H1 (cell line): ENCODE data around the gene TMEM45B. TPM values are rescaled to one million over a fixed set of nuclear protein-coding genes. Genes with fewer than 3 reads are reported as not detected.

Experiments used
- CTCF ChIA-PET: fragments of 300-600 bp; sonication (Branson Sonifier 250); formaldehyde crosslinking; loops from one replicate; lab custom pipeline; 2021; ENCODE audit not compliant: partially characterized antibody; lab: Charles Lee
- POLR2A ChIA-PET: fragments of 300-600 bp; sonication (Branson Sonifier 250); formaldehyde crosslinking; loops from one replicate; lab custom pipeline; 2021; ENCODE audit warnings: inconsistent platforms; ENCODE audit not compliant: partially characterized antibody; lab: Charles Lee
- DNase-seq, 2 experiments: peaks; one replicate each; pipeline versions ENCODE4 v3.0.0 to v3.0.0-alpha.2; 2010 to 2022; ENCODE audit warnings: low spot score in 2 of 2, low read depth in 1 of 2, mixed read lengths in 1 of 2
- FAIRE-seq: peaks from 2 replicates; lab custom pipeline; 2011; peaks lifted over from hg19 to GRCh38; lab: Jason Lieb, UNC
- H2AFZ ChIP-seq: 2 replicates; pipeline ENCODE4 v1.8.1; 2012; ENCODE audit warnings: low read length, inconsistent platforms
- H2AK5ac ChIP-seq: 2 replicates; pipeline ENCODE4 v1.6.1; 2013; ENCODE audit warnings: low read depth, low read length
- H2BK120ac ChIP-seq: replicated peaks from 2 replicates; pipeline ENCODE3; 2013; ENCODE audit warnings: low read depth, low read length, inconsistent platforms
- H2BK12ac ChIP-seq: 2 replicates; pipeline ENCODE4 v1.6.1; 2013; ENCODE audit warnings: low read depth, low read length
- H2BK15ac ChIP-seq: 2 replicates; pipeline ENCODE4 v1.6.1; 2013; ENCODE audit warnings: low read length
- H2BK20ac ChIP-seq: 2 replicates; pipeline ENCODE4 v1.6.1; 2013; ENCODE audit warnings: low read length
- H2BK5ac ChIP-seq: 2 replicates; pipeline ENCODE4 v1.6.1; 2013; ENCODE audit warnings: low read depth, low read length
- H3K14ac ChIP-seq: 2 replicates; pipeline ENCODE4 v1.6.1; 2013; ENCODE audit warnings: inconsistent platforms; ENCODE audit not compliant: insufficient read length
- H3K18ac ChIP-seq: 2 replicates; pipeline ENCODE4 v1.6.1; 2013; ENCODE audit warnings: low read length; ENCODE audit errors: extremely low read depth
- H3K23ac ChIP-seq: 2 replicates; pipeline ENCODE4 v1.6.1; 2013; ENCODE audit warnings: inconsistent platforms; ENCODE audit not compliant: insufficient read length
- H3K23me2 ChIP-seq: 2 replicates; pipeline ENCODE4 v1.6.1; 2013; ENCODE audit warnings: low read depth, low read length
- H3K27ac ChIP-seq: 2 replicates; pipeline ENCODE4 v1.6.1; 2011; ENCODE audit warnings: low read depth, low read length, inconsistent platforms
- H3K27me3 ChIP-seq, 4 experiments: replicated peaks in 1 of 4; 1 replicate in 1 of 4; 2 replicates in 3 of 4; pipeline versions ENCODE4 v1.6.1 to v1.8.1; 2011 to 2013; ENCODE audit warnings: low read length in 3 of 4, mild to moderate bottlenecking in 3 of 4, inconsistent platforms in 2 of 4, mixed read lengths in 2 of 4, moderate library complexity in 1 of 4; ENCODE audit not compliant: control insufficient read depth in 3 of 4, insufficient read depth in 3 of 4; ENCODE audit errors: extremely low read depth in 1 of 4
- H3K36me3 ChIP-seq, 4 experiments: 2 replicates each; pipeline versions ENCODE4 v1.6.1 to v1.8.1; 2011 to 2013; ENCODE audit warnings: mild to moderate bottlenecking in 4 of 4, low read length in 3 of 4, moderate library complexity in 2 of 4, control low read depth in 1 of 4, inconsistent platforms in 1 of 4; ENCODE audit not compliant: insufficient read depth in 4 of 4, control insufficient read depth in 2 of 4
- H3K4ac ChIP-seq: replicated peaks from 2 replicates; pipeline ENCODE3; 2013; ENCODE audit warnings: low read length, low read depth, mixed read lengths, inconsistent platforms; ENCODE audit not compliant: insufficient read length
- H3K4me1 ChIP-seq, 4 experiments: replicated peaks in 1 of 4; 1 replicate in 1 of 4; 2 replicates in 3 of 4; pipeline versions ENCODE4 v1.6.1 to v1.8.1; 2011 to 2013; ENCODE audit warnings: low read length in 3 of 4, inconsistent platforms in 2 of 4, mixed read lengths in 1 of 4; ENCODE audit not compliant: insufficient read depth in 4 of 4, control insufficient read depth in 3 of 4
- H3K4me2 ChIP-seq, 2 experiments: 2 replicates each; pipeline versions ENCODE4 v1.6.1 to v1.8.1; 2011 to 2013; ENCODE audit warnings: low read depth in 2 of 2, low read length in 2 of 2, control low read depth in 1 of 2, inconsistent platforms in 1 of 2, mild to moderate bottlenecking in 1 of 2; ENCODE audit not compliant: insufficient read depth in 1 of 2
- H3K4me3 ChIP-seq, 4 experiments: fragments of 200-600, 300-600 bp in 1 of 4; sonication (generic), shearing (Covaris generic), sonication (Bioruptor Twin) in 1 of 4; 2 replicates each; pipeline versions ENCODE4 v1.5.1 to v1.8.1; 2011 to 2016; ENCODE audit warnings: low read length in 4 of 4, low read depth in 3 of 4, control low read depth in 2 of 4, inconsistent platforms in 2 of 4, mild to moderate bottlenecking in 2 of 4, mixed read lengths in 1 of 4, moderate library complexity in 1 of 4; ENCODE audit not compliant: insufficient read depth in 2 of 4; ENCODE audit errors: extremely low read depth in 1 of 4
- H3K56ac ChIP-seq: replicated peaks from 2 replicates; pipeline ENCODE3; 2013; ENCODE audit warnings: low read depth, mild to moderate bottlenecking, mixed read lengths, low read length, inconsistent platforms; ENCODE audit not compliant: insufficient read length
- H3K79me1 ChIP-seq: 2 replicates; pipeline ENCODE4 v1.6.1; 2013; ENCODE audit warnings: low read depth, low read length, control low read depth
- H3K79me2 ChIP-seq, 2 experiments: 2 replicates each; pipeline versions ENCODE4 v1.6.1 to v1.8.1; 2012 to 2013; ENCODE audit warnings: low read length in 2 of 2, mild to moderate bottlenecking in 2 of 2, inconsistent platforms in 1 of 2; ENCODE audit not compliant: insufficient read depth in 2 of 2, control insufficient read depth in 1 of 2
- H3K9ac ChIP-seq, 4 experiments: replicated peaks in 1 of 4; 1 replicate in 1 of 4; 2 replicates in 3 of 4; pipeline versions ENCODE4 v1.6.1 to v1.8.1; 2011 to 2013; ENCODE audit warnings: low read depth in 3 of 4, low read length in 3 of 4, control low read depth in 2 of 4, mild to moderate bottlenecking in 2 of 4, moderate library complexity in 2 of 4, inconsistent platforms in 1 of 4; ENCODE audit errors: extremely low read depth in 1 of 4
- H3K9me3 ChIP-seq, 2 experiments: 2 replicates each; pipeline versions ENCODE4 v1.6.1 to v1.8.1; 2012 to 2013; ENCODE audit warnings: mild to moderate bottlenecking in 2 of 2, moderate library complexity in 2 of 2, control low read depth in 1 of 2, inconsistent platforms in 1 of 2, low read depth in 1 of 2, low read length in 1 of 2, mixed read lengths in 1 of 2; ENCODE audit not compliant: insufficient read depth in 2 of 2
- H4K20me1 ChIP-seq, 2 experiments: replicated peaks in 1 of 2; 2 replicates each; pipeline versions ENCODE3 to v1.8.1; 2011 to 2013; ENCODE audit warnings: inconsistent platforms in 2 of 2, low read length in 2 of 2, mild to moderate bottlenecking in 1 of 2; ENCODE audit not compliant: insufficient read depth in 2 of 2, control insufficient read depth in 1 of 2
- H4K5ac ChIP-seq: 2 replicates; pipeline ENCODE4 v1.6.1; 2013; ENCODE audit warnings: low read length, low read depth, mixed read lengths, inconsistent platforms; ENCODE audit not compliant: insufficient read length
- H4K8ac ChIP-seq: 2 replicates; pipeline ENCODE4 v1.8.0; 2013; ENCODE audit warnings: mild to moderate bottlenecking, moderate library complexity, low read length, inconsistent platforms; ENCODE audit not compliant: insufficient read depth; ENCODE audit errors: extremely low read depth
- H4K91ac ChIP-seq: replicated peaks from 2 replicates; pipeline ENCODE3; 2013; ENCODE audit warnings: low read length, mixed read lengths, inconsistent platforms; ENCODE audit not compliant: insufficient read length
- BACH1 ChIP-seq: IDR thresholded peaks from 2 replicates; pipeline ENCODE4 v1.6.1; 2012; ENCODE audit warnings: low read length, improper control_type of control experiment
- CEBPB ChIP-seq: IDR thresholded peaks from 2 replicates; pipeline ENCODE4 v1.6.1; 2012; ENCODE audit warnings: low read depth, low read length
- EZH2 ChIP-seq: fragments of 200-600 bp; sonication (generic); IDR thresholded peaks from 2 replicates; pipeline ENCODE4 v1.7.1; 2012; ENCODE audit warnings: low read depth, mild to moderate bottlenecking, moderate library complexity, low read length, inconsistent platforms; ENCODE audit not compliant: severe bottlenecking
- FOSL1 ChIP-seq: IDR thresholded peaks from 2 replicates; pipeline ENCODE4 v1.6.1; 2011; ENCODE audit warnings: mild to moderate bottlenecking, low read depth, low read length, moderate library complexity; ENCODE audit not compliant: insufficient read depth
- JUND ChIP-seq: IDR thresholded peaks from 2 replicates; pipeline ENCODE4 v1.6.1; 2011; ENCODE audit warnings: mild to moderate bottlenecking, improper control_type of control experiment, low read length
- KDM1A ChIP-seq: fragments of 200-600, 300-600 bp; sonication (generic); IDR thresholded peaks from 2 replicates; pipeline ENCODE4 v1.7.1; 2016; ENCODE audit warnings: mild to moderate bottlenecking, low read length, borderline replicate concordance
- RFX5 ChIP-seq: IDR thresholded peaks from 2 replicates; pipeline ENCODE4 v1.6.1; 2011; ENCODE audit warnings: low read depth, low read length, improper control_type of control experiment, borderline replicate concordance
- SP1 ChIP-seq: IDR thresholded peaks from 2 replicates; pipeline ENCODE4 v1.6.1; 2011; ENCODE audit warnings: low read depth, low read length
- SP4 ChIP-seq: IDR thresholded peaks from 2 replicates; pipeline ENCODE4 v1.6.1; 2012; ENCODE audit warnings: low read length, inconsistent platforms
- TCF12 ChIP-seq: IDR thresholded peaks from 2 replicates; pipeline ENCODE4 v1.6.1; 2011; ENCODE audit warnings: low read depth, mild to moderate bottlenecking, low read length
- WGBS, 2 experiments: shearing (Covaris generic) in 1 of 2; methylation state at CpG; one replicate each; pipeline versions ENCODE4 v1.1.6 to v1.1.7; 2013 to 2015; ENCODE audit warnings: low lambda C conversion rate in 2 of 2, mixed read lengths in 2 of 2, inconsistent platforms in 1 of 2, low coverage in 1 of 2, missing lambda C conversion rate in 1 of 2; ENCODE audit not compliant: insufficient replicate concordance in 2 of 2, insufficient coverage in 1 of 2, insufficient read length in 1 of 2; ENCODE audit errors: extremely low coverage in 1 of 2, missing lambda C conversion rate in 1 of 2; 5-methylcytosine and 5-hydroxymethylcytosine counted together
- polyA plus RNA-seq, 7 experiments: library from polyadenylated mRNA; depleted of rRNA in 3 of 7; stranded (reverse) in 5 of 7; unstranded in 2 of 7; fragments of >200 nt in 5 of 7; fragments of 200-250 nt in 2 of 7; gene quantifications; 1 replicate in 5 of 7; 2 replicates in 1 of 7; 4 replicates in 1 of 7; pipeline versions ENCODE4 v1.2.1 to v1.2.3, GENCODE V29; 2011 to 2013; ENCODE audit warnings: missing spikeins in 2 of 7, mixed read lengths in 2 of 7
- total RNA-seq: library from RNA; stranded (reverse); fragmentation: NEBNext Ultra II Directional; extraction: Animal tissue kit (Norgen Biotek cat#: 25700); gene quantifications from 2 replicates; pipeline ENCODE4 v1.2.1, GENCODE V29; 2021

TMEM45B gene
- total and polyA plus RNA-seq, 2 of the 8 experiments (the other 6 are each of a cell fraction or from before 2014, with no cell fraction given): 0.23 TPM; not detected in 1

DNA sequence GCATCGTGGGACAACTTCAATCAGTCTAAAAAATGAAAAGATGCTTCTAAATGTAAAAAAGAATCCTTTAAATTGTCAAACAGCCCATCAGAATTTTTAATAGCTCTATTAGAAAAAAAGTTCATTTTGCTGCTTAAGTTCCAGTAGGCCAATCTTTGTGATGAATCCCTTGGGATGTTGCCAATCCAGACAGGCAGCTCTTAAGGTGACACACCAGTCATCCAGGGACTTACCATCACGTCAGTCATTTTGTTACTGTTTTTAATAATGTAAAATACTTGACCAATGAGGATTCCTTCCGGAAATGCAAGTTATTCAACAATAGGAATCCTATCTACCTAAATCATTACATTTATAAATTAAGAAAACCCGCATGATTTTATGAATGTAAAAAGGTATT lies 47.8 kb upstream of the TMEM45B start:
- Histone ChIP-seq H3K23me2 (no peaks in the 10 kb centered on the region), H3K23ac (no peak overlapping the region), H2BK15ac (no peak overlapping the region), H3K14ac (no peak overlapping the region), H3K27ac (no peak overlapping the region), H3K18ac (no peak overlapping the region), H2AK5ac (no peak overlapping the region), H3K4ac (no peak overlapping the region), H2BK120ac (no peak overlapping the region), H2AFZ (no peak overlapping the region), H4K20me1 (no peaks in the 10 kb centered on the region), H2BK5ac (no peak overlapping the region), H4K91ac (no peak overlapping the region), H3K56ac (no peak overlapping the region), H3K4me3 (no peak overlapping the region), H3K4me2 (no peak overlapping the region), H3K27me3 (no peaks in the 10 kb centered on the region), H4K5ac (no peak overlapping the region), H3K79me2 (no peaks in the 10 kb centered on the region), H3K4me1 (peaks cover 0 to 4% (median 0%) of the 10 kb centered on the region in 4 experiments; a peak in 2 of 7 replicates), H3K36me3 (no peaks in the 10 kb centered on the region), H2BK12ac (no peak overlapping the region), H2BK20ac (no peak overlapping the region), H3K9ac (no peak overlapping the region)
- FAIRE-seq (peak; percentile 60), DNase-seq (no peak)
- 70% methylated on average over 4 of the region's 4 CpGs; no CpG with 5 or more reads in 1 of the 2 experiments for WGBS, 2 experiments
- POLR2A ChIA-PET: no interaction called here
- CTCF ChIA-PET: interaction anchor here (0.6 to 4.5 kb wide), 8 partner anchors 12 to 413 kb away, joined by 3 to 16 read pairs (median 4); no protein-coding TSS in a partner anchor
- TF ChIP-seq JUND (no peak), BACH1 (no peak), RFX5 (no peak), CEBPB (no peak), SP4 (no peak), TCF12 (no peak), SP1 (no peak), EZH2 (no peak), KDM1A (no peak), FOSL1 (no peak)
- TF ChIP-seq, all 59 proteins: peak for 0
- Histone ChIP-seq H4K8ac (no peak overlapping the region), H3K9me3 (no peaks in the 10 kb centered on the region), H3K79me1 (no peaks in the 10 kb centered on the region)
